ENCODE measurements around the gene TSEN2.
"Not testable (repeated sequence)": the region's sequence is repeated elsewhere in the genome, so short reads cannot be mapped to it uniquely, and the experiment has no call there.

The TSEN2 gene

GRCh38 chr3:12451960-12452359 lies 32.3 kb upstream of the TSEN2 start:
- in situ Hi-C loops (cut with MboI; ENCODE audit: low sequenced_read_pairs) = no loop called here

- in situ Hi-C loops (cut with MboI; ENCODE audit: low sequenced_read_pairs) = no loop called here
Measured at GRCh38 chr3:12452361-12453330, 31.6 kb upstream of the TSEN2 start.

- in situ Hi-C loops (cut with MboI; ENCODE audit: low sequenced_read_pairs) = no loop called here
Measured at GRCh38 chr3:12454076-12454815, 30.0 kb upstream of the TSEN2 start.

- in situ Hi-C loops (cut with MboI; ENCODE audit: low sequenced_read_pairs) = no loop called here
Measured at GRCh38 chr3:12454816-12455121, 29.5 kb upstream of the TSEN2 start.

- in situ Hi-C loops (cut with MboI; ENCODE audit: low sequenced_read_pairs) = no loop called here
Measured at GRCh38 chr3:12455740-12456139, 28.5 kb upstream of the TSEN2 start.

- in situ Hi-C loops (cut with MboI; ENCODE audit: low sequenced_read_pairs) = no loop called here
Measured at GRCh38 chr3:12456441-12456840, 27.8 kb upstream of the TSEN2 start.

GRCh38 chr3:12457380-12457779 lies 26.9 kb upstream of the TSEN2 start:
- in situ Hi-C loops (cut with MboI; ENCODE audit: low sequenced_read_pairs) = not testable (repeated sequence)

GRCh38 chr3:12458901-12459300 lies 25.4 kb upstream of the TSEN2 start:
- in situ Hi-C loops (cut with MboI; ENCODE audit: low sequenced_read_pairs) = no loop called here

- in situ Hi-C loops (cut with MboI; ENCODE audit: low sequenced_read_pairs) = no loop called here
Measured at GRCh38 chr3:12460127-12460526, 24.2 kb upstream of the TSEN2 start.

GRCh38 chr3:12461097-12461649 lies 23.1 kb upstream of the TSEN2 start:
- in situ Hi-C loops (cut with MboI; ENCODE audit: low sequenced_read_pairs) = no loop called here

GRCh38 chr3:12462159-12462947 lies 21.9 kb upstream of the TSEN2 start:
- in situ Hi-C loops (cut with MboI; ENCODE audit: low sequenced_read_pairs) = no loop called here

- in situ Hi-C loops (cut with MboI; ENCODE audit: low sequenced_read_pairs) = no loop called here
Measured at GRCh38 chr3:12463686-12464085, 20.6 kb upstream of the TSEN2 start.

GRCh38 chr3:12464181-12464580 lies 20.1 kb upstream of the TSEN2 start:
- in situ Hi-C loops (cut with MboI; ENCODE audit: low sequenced_read_pairs) = no loop called here

GRCh38 chr3:12465151-12465835 lies 19.0 kb upstream of the TSEN2 start:
- in situ Hi-C loops (cut with MboI; ENCODE audit: low sequenced_read_pairs) = no loop called here

- in situ Hi-C loops (cut with MboI; ENCODE audit: low sequenced_read_pairs) = no loop called here
Measured at GRCh38 chr3:12465836-12466225, 18.4 kb upstream of the TSEN2 start.

- in situ Hi-C loops (cut with MboI; ENCODE audit: low sequenced_read_pairs) = no loop called here
Measured at GRCh38 chr3:12467746-12468145, 16.5 kb upstream of the TSEN2 start.

GRCh38 chr3:12468276-12468675 lies 16.0 kb upstream of the TSEN2 start:
- in situ Hi-C loops (cut with MboI; ENCODE audit: low sequenced_read_pairs) = no loop called here

GRCh38 chr3:12468757-12469156 lies 15.5 kb upstream of the TSEN2 start:
- in situ Hi-C loops (cut with MboI; ENCODE audit: low sequenced_read_pairs) = no loop called here

- in situ Hi-C loops (cut with MboI; ENCODE audit: low sequenced_read_pairs) = not testable (repeated sequence)
Measured at GRCh38 chr3:12469222-12469621, 15.1 kb upstream of the TSEN2 start.

GRCh38 chr3:12470111-12470510 lies 14.2 kb upstream of the TSEN2 start:
- in situ Hi-C loops (cut with MboI; ENCODE audit: low sequenced_read_pairs) = no loop called here
